MM.1S (cell line): ENCODE measurements around the gene FBXL17.

Source experiments
- DNase-seq: peaks from one replicate; pipeline ENCODE4 v3.0.0-alpha.2; 2015
- H2AFZ ChIP-seq: fragments of 300-600 bp; sonication (generic); 2 replicates; pipeline ENCODE4 v1.6.0; 2016; ENCODE audit warnings: antibody characterized with exemption, low read length
- H3F3A ChIP-seq: fragments of 300-600 bp; sonication (generic); 2 replicates; pipeline ENCODE4 v1.6.1; 2016; ENCODE audit warnings: mild to moderate bottlenecking, antibody characterized with exemption, low read length, moderate library complexity, mixed read lengths; ENCODE audit not compliant: insufficient read depth
- H3K27ac ChIP-seq: fragments of 300-600 bp; sonication (generic); 2 replicates; pipeline ENCODE4 v1.5.1; 2016; ENCODE audit warnings: mild to moderate bottlenecking, low read length
- H3K27me3 ChIP-seq: fragments of 300-600 bp; sonication (generic); replicated peaks from 2 replicates; pipeline ENCODE4 v1.6.0; 2016; ENCODE audit warnings: low read length; ENCODE audit not compliant: insufficient read depth
- H3K36me3 ChIP-seq: fragments of 300-600 bp; sonication (generic); replicated peaks from 2 replicates; pipeline ENCODE4 v1.6.1; 2016; ENCODE audit warnings: mild to moderate bottlenecking, low read length, mixed read lengths; ENCODE audit not compliant: insufficient read depth
- H3K4me1 ChIP-seq: fragments of 300-600 bp; sonication (generic); 2 replicates; pipeline ENCODE4 v1.6.1; 2016; ENCODE audit warnings: low read length, mixed read lengths
- H3K4me2 ChIP-seq: fragments of 300-600 bp; sonication (generic); 2 replicates; pipeline ENCODE4 v1.6.0; 2016; ENCODE audit warnings: low read depth, low read length
- H3K4me3 ChIP-seq: fragments of 300-600 bp; sonication (generic); 2 replicates; pipeline ENCODE4 v1.5.1; 2016; ENCODE audit warnings: low read length, mixed read lengths
- H3K79me2 ChIP-seq: fragments of 300-600 bp; sonication (generic); 2 replicates; pipeline ENCODE4 v1.6.1; 2016; ENCODE audit warnings: mixed run types, low read length, mixed read lengths
- H3K9ac ChIP-seq: fragments of 300-600 bp; sonication (generic); 2 replicates; pipeline ENCODE4 v1.6.1; 2016; ENCODE audit warnings: low read length, mixed read lengths
- H3K9me2 ChIP-seq: fragments of 300-600 bp; sonication (generic); replicated peaks from 2 replicates; pipeline ENCODE4 v1.6.1; 2016; ENCODE audit warnings: mild to moderate bottlenecking, low read length, mixed read lengths; ENCODE audit not compliant: insufficient read depth
- H3K9me3 ChIP-seq: fragments of 300-600 bp; sonication (generic); replicated peaks from 2 replicates; pipeline ENCODE4 v1.6.1; 2016; ENCODE audit warnings: mild to moderate bottlenecking, low read length, mixed read lengths; ENCODE audit not compliant: insufficient read depth
- H4K20me1 ChIP-seq: fragments of 300-600 bp; sonication (generic); 2 replicates; pipeline ENCODE4 v1.6.1; 2016; ENCODE audit warnings: mild to moderate bottlenecking, low read length, moderate library complexity, mixed read lengths; ENCODE audit not compliant: insufficient read depth
- CTCF ChIP-seq: fragments of 300-600 bp; sonication (generic); IDR thresholded peaks from 2 replicates; pipeline ENCODE4 v1.5.1; 2016; ENCODE audit warnings: antibody characterized with exemption, low read length, mixed read lengths
- EZH2 ChIP-seq: fragments of 300-600 bp; sonication (generic); optimal IDR thresholded peaks from 2 replicates; pipeline ENCODE3; 2017; ENCODE audit warnings: low read depth, mild to moderate bottlenecking, antibody characterized with exemption, low read length, mixed read lengths
- EZH2phosphoT487 ChIP-seq: fragments of 300-600 bp; sonication (generic); IDR thresholded peaks from 2 replicates; pipeline ENCODE4 v1.6.1; 2018; ENCODE audit warnings: antibody characterized with exemption, low read length

FBXL17 gene

GRCh38 chr5:108113950-108114349 is 267.9 kb downstream of the FBXL17 start:
- H4K20me1 ChIP-seq = no peaks in the 10 kb centered on the region
- no peak overlapping the region for H2AFZ ChIP-seq
- H3K4me3 ChIP-seq = no peak overlapping the region
- H3K4me1 ChIP-seq = no peaks in the 10 kb centered on the region
- H3K36me3 ChIP-seq = no peaks in the 10 kb centered on the region
- DNase-seq = no peak
- no peaks in the 10 kb centered on the region for H3F3A ChIP-seq
- no peak overlapping the region for H3K4me2 ChIP-seq
- no peaks in the 10 kb centered on the region for H3K79me2 ChIP-seq
- H3K9me3 ChIP-seq = no peaks in the 10 kb centered on the region
- no peaks in the 10 kb centered on the region for H3K9me2 ChIP-seq
- no peak for TF ChIP-seq EZH2
- TF ChIP-seq CTCF = no peak
- TF ChIP-seq EZH2phosphoT487 = no peak
- H3K27me3 ChIP-seq = no peaks in the 10 kb centered on the region
- no peak overlapping the region for H3K27ac ChIP-seq
- no peak overlapping the region for H3K9ac ChIP-seq

GRCh38 chr5:108111736-108112135 is 270.2 kb downstream of the FBXL17 start:
- no peak overlapping the region for H3K9ac ChIP-seq
- H3K9me3 ChIP-seq = no peaks in the 10 kb centered on the region
- H2AFZ ChIP-seq = no peak overlapping the region
- no peaks in the 10 kb centered on the region for H3F3A ChIP-seq
- no peaks in the 10 kb centered on the region for H3K27me3 ChIP-seq
- no peaks in the 10 kb centered on the region for H4K20me1 ChIP-seq
- H3K79me2 ChIP-seq = no peaks in the 10 kb centered on the region
- DNase-seq = no peak
- no peak overlapping the region for H3K4me3 ChIP-seq
- no peaks in the 10 kb centered on the region for H3K36me3 ChIP-seq
- H3K4me1 ChIP-seq = no peaks in the 10 kb centered on the region
- no peak overlapping the region for H3K27ac ChIP-seq
- no peaks in the 10 kb centered on the region for H3K9me2 ChIP-seq
- H3K4me2 ChIP-seq = no peak overlapping the region
- no peak for TF ChIP-seq EZH2phosphoT487
- TF ChIP-seq CTCF = no peak
- no peak for TF ChIP-seq EZH2

DNA sequence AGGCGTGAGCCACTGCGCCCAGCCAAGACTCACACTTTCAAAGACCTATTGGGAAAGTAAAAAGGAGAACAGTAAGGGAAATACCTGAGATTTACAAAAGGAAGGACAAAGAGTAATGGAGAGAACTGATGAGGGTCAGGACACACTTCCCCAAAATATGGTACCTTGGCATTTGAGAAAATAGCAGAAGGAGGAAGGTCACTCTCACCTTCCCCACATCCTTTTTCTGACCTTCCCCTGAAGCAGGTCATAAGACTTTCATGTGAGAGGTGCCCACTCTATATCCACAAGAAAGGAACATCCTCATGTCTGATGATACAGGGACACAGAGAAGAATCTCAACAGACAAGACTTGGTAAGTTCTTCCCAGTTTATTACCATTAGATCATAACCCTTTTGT is 272.8 kb downstream of the FBXL17 start:
- Histone ChIP-seq H4K20me1 (no peaks in the 10 kb centered on the region), H3K4me1 (no peaks in the 10 kb centered on the region), H3K79me2 (no peaks in the 10 kb centered on the region), H3K27me3 (no peaks in the 10 kb centered on the region), H3K4me2 (no peak overlapping the region), H3K9me3 (no peaks in the 10 kb centered on the region), H2AFZ (no peak overlapping the region), H3K36me3 (no peaks in the 10 kb centered on the region), H3K9me2 (no peaks in the 10 kb centered on the region), H3K4me3 (no peak overlapping the region), H3F3A (no peaks in the 10 kb centered on the region), H3K27ac (no peak overlapping the region), H3K9ac (no peak overlapping the region)
- TF ChIP-seq EZH2 = no peak
- TF ChIP-seq CTCF = no peak
- TF ChIP-seq EZH2phosphoT487 = no peak
- DNase-seq = no peak

- Histone ChIP-seq H4K20me1 (no peaks in the 10 kb centered on the region), H3K36me3 (no peaks in the 10 kb centered on the region), H3K9ac (no peak overlapping the region), H3K79me2 (no peaks in the 10 kb centered on the region), H3K27me3 (no peaks in the 10 kb centered on the region), H3K4me3 (no peak overlapping the region), H3F3A (no peaks in the 10 kb centered on the region), H2AFZ (no peak overlapping the region), H3K9me2 (no peaks in the 10 kb centered on the region), H3K9me3 (0 out of 2 replicates have a peak, but pooled peaks cover 3% of the 10 kb centered on the region), H3K4me2 (no peak overlapping the region), H3K4me1 (no peaks in the 10 kb centered on the region), H3K27ac (no peak overlapping the region)
- DNase-seq = no peak
- TF ChIP-seq EZH2 = no peak
- no peak for TF ChIP-seq CTCF
- no peak for TF ChIP-seq EZH2phosphoT487
Observed at GRCh38 chr5:108104448-108104847, 277.4 kb downstream of the FBXL17 start.
